Measurements from ENCODE around the gene PWP2.
"Not testable (repeated sequence)": the region's sequence is repeated elsewhere in the genome, so short reads cannot be mapped to it uniquely, and the experiment has no call there.

Gene PWP2

DNA sequence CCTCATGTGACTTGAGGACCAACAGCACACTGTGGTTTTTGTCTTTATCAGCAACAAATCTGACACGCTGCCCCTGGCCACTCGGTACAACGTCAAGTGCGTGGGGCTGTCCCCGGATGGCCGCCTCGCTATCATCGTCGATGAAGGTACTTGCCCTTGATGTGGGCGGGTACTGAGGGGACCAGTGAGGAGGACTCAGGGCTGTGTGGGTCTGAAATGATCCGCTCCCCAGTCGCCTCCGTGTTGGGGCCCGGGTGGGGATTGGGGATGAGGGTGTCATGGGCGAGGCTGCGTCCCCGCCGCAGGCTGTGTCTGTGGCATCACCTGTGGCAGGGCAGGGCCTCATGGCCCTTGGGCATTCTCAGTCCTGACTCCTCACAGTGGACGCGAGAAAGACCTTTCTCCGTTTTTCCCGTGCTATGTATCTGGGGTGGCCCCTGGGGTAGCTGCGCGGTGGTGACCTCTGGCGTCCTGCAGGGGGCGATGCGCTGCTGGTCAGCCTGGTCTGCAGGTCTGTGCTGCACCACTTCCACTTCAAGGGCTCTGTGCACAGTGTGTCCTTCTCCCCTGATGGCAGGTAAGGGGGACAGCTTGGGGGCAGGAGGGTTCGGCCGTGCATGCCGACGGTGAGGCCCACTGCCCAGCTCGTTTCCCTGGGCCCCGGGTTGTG lies 6.6 kb downstream of the PWP2 start:
- not testable (repeated sequence) for H3K4me3 ChIP-seq (ENCODE audit: low read length); H3K36me3 ChIP-seq (ENCODE audit: control insufficient read depth, insufficient read depth, low read length)

DNA sequence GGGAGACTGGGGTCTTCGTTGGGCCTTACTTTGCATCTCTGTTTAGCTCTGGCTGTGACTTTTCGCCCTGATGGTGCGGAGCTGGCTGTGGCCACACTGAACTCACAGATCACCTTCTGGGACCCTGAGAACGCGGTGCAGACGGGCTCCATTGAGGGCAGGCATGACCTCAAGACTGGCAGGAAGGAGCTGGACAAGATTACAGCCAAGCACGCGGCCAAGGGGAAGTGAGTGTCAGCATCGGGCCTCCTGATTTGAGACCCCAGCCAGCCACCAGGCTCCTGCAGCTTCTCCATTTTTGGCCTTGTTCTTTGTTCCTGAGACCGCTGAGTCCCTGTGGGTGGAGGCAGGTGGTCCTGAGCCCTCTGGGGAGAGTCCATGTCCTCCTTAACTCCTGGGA lies 14.9 kb downstream of the PWP2 start:
- H3K4me1 ChIP-seq (ENCODE audit: control insufficient read depth, insufficient read depth, low read length); H3K4me3 ChIP-seq (ENCODE audit: low read length); H3K27ac ChIP-seq (ENCODE audit: low read depth, low read length); H3K9ac ChIP-seq (ENCODE audit: low read length); H3K27me3 ChIP-seq (ENCODE audit: control insufficient read depth, insufficient read depth, low read length); H3K36me3 ChIP-seq (ENCODE audit: control insufficient read depth, insufficient read depth, low read length): not testable (repeated sequence)

More for the DNA sequence above, 6.6 kb downstream of the PWP2 start:
- H3K9ac ChIP-seq (ENCODE audit: low read length); H3K27ac ChIP-seq (ENCODE audit: low read depth, low read length); H3K4me1 ChIP-seq (ENCODE audit: control insufficient read depth, insufficient read depth, low read length); H3K27me3 ChIP-seq (ENCODE audit: control insufficient read depth, insufficient read depth, low read length): not testable (repeated sequence)

DNA sequence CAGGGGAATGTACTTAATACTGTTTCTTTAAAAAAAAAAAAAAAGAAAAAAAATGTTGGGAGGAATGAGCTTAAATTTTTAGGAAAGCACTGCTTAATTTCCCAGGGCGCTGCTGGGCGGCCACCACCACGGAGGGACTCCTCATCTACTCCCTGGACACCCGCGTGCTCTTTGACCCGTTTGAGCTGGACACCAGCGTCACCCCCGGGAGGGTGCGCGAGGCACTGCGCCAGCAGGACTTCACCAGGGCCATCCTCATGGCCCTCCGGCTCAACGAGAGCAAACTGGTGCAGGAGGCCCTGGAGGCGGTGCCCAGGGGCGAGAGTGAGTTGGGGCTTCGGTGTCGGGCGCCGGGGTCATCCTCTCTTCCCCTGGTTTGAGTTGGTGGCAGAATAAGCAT lies 20.6 kb downstream of the PWP2 start:
- H3K36me3 ChIP-seq (ENCODE audit: control insufficient read depth, insufficient read depth, low read length); H3K9ac ChIP-seq (ENCODE audit: low read length); H3K27ac ChIP-seq (ENCODE audit: low read depth, low read length); H3K4me1 ChIP-seq (ENCODE audit: control insufficient read depth, insufficient read depth, low read length); H3K4me3 ChIP-seq (ENCODE audit: low read length); H3K27me3 ChIP-seq (ENCODE audit: control insufficient read depth, insufficient read depth, low read length): not testable (repeated sequence)

DNA sequence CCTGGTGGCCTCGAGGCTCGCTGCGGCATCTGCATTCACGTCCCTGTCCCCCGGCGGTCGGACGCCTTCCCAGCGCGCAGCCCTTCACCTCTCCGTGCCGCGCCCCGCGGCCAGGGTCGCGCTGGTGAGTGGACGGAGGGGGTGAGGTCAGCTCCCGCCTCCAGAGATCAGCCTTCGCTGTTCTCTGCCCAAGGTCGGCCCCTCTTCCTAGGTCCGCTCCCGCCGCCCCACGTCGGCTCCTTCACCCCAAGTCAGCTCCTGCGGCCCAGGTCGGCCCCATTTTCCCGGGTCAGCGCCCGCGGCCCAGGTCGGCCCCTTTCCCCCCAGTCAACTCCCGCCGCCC lies 26.5 kb downstream of the PWP2 start:
- not testable (repeated sequence) for H3K27ac ChIP-seq (ENCODE audit: low read depth, low read length); H3K27me3 ChIP-seq (ENCODE audit: control insufficient read depth, insufficient read depth, low read length); H3K4me1 ChIP-seq (ENCODE audit: control insufficient read depth, insufficient read depth, low read length); H3K9ac ChIP-seq (ENCODE audit: low read length); H3K4me3 ChIP-seq (ENCODE audit: low read length); H3K36me3 ChIP-seq (ENCODE audit: control insufficient read depth, insufficient read depth, low read length)

DNA sequence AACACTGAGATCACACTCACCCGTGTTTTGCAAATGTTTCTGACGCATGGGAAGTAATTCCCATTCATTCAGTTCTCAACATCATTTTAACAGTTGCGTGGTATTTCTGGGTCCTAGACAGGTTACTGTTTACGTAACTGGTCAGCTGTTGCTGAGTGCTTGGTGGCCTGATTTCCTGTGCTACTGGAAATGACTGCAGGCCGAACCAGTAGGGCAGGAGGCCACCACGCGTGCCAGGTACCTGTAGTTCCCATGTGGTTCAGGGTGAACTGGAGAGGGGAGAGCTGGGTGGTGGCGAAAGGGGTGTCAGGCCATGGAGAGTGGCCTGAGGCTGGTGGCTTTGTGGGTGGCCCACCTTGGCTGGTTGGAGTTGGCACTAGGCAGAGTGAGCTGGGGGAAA lies 27.5 kb downstream of the PWP2 start:
- not testable (repeated sequence) for H3K4me3 ChIP-seq (ENCODE audit: low read length); H3K27me3 ChIP-seq (ENCODE audit: control insufficient read depth, insufficient read depth, low read length); H3K36me3 ChIP-seq (ENCODE audit: control insufficient read depth, insufficient read depth, low read length); H3K27ac ChIP-seq (ENCODE audit: low read depth, low read length); H3K9ac ChIP-seq (ENCODE audit: low read length); H3K4me1 ChIP-seq (ENCODE audit: control insufficient read depth, insufficient read depth, low read length)

DNA sequence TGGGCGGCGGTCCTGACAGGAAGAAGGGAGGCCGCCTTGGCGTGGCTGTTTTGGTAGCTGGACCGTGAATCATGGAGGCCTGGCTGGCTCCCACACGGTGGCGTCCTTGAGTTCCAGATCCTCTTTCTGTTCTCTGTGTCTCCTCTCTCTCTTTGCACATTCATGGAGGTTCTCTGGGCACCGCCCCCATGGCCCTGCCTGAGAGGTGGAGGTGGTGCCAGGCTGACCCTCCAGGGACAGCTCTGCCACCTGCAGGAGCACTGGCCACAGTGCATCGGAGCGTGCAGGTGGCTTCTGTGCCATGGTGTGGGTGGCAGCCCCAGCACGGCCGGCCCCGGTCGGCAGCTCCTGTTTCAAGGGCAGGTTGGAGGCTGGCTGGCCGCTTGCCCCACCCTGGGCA lies 30.8 kb downstream of the PWP2 start:
- not testable (repeated sequence) for H3K27me3 ChIP-seq (ENCODE audit: control insufficient read depth, insufficient read depth, low read length); H3K4me1 ChIP-seq (ENCODE audit: control insufficient read depth, insufficient read depth, low read length); H3K36me3 ChIP-seq (ENCODE audit: control insufficient read depth, insufficient read depth, low read length); H3K4me3 ChIP-seq (ENCODE audit: low read length); H3K27ac ChIP-seq (ENCODE audit: low read depth, low read length); H3K9ac ChIP-seq (ENCODE audit: low read length)

DNA sequence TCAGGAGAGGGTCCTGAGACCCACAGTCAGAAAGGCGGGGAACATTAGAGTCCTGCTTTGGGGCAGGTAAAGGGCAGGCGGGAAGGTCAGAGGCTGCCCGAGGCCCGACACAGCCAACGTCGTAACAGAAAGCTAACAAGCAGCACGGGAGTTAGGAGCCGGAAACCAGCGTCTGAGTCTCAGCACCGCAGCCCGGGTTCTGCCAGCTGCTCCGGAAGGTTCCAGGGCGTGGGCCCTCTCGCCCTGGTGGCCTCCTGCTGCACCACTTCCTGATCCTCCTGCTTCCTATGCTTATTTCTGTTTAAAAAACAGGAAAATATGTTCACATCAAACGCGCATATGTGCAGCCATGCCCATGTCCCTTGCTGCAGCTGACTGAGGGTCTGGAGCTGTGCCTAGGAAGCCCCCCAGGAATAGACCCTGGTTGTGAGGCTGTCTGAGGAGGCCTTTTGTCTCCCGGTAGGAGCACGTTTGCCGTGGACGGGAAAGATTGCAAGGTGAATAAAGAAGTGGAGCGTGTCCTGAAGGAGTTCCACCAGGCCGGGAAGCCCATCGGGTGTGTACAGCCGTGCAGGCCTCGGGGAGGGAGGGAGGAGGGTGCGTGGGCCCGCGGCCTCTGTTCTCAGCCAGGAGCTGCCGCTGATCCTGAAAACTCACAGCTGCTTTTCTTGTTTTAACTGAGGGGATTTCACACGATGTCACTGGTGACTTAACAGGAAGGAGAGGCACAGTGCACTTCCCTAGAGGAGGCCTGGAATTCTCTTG lies 32.8 kb downstream of the PWP2 start:
- not testable (repeated sequence) for H3K27me3 ChIP-seq (ENCODE audit: control insufficient read depth, insufficient read depth, low read length); H3K36me3 ChIP-seq (ENCODE audit: control insufficient read depth, insufficient read depth, low read length); H3K9ac ChIP-seq (ENCODE audit: low read length); H3K4me1 ChIP-seq (ENCODE audit: control insufficient read depth, insufficient read depth, low read length); H3K27ac ChIP-seq (ENCODE audit: low read depth, low read length); H3K4me3 ChIP-seq (ENCODE audit: low read length)

DNA sequence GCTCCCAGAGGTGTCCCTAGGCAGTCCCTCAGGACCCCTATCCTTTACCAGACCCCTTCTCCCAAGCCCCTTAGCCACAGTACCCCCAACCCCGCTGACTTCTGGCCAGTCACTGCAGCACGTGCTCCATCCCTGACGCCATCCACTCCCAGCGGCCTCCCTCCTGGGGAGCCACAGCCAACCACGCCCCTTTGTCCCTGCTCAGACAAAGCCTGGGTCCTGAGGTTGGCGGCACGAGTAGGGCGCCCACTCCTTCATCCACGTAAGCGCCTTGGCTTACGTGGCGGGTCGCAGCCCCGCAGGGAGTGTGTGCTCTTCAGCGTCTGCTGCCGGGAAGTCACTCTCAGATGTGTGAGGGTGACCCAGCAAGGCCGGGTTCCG lies 33.3 kb downstream of the PWP2 start:
- not testable (repeated sequence) for H3K27ac ChIP-seq (ENCODE audit: low read depth, low read length); H3K36me3 ChIP-seq (ENCODE audit: control insufficient read depth, insufficient read depth, low read length); H3K27me3 ChIP-seq (ENCODE audit: control insufficient read depth, insufficient read depth, low read length); H3K4me1 ChIP-seq (ENCODE audit: control insufficient read depth, insufficient read depth, low read length); H3K9ac ChIP-seq (ENCODE audit: low read length); H3K4me3 ChIP-seq (ENCODE audit: low read length)

DNA sequence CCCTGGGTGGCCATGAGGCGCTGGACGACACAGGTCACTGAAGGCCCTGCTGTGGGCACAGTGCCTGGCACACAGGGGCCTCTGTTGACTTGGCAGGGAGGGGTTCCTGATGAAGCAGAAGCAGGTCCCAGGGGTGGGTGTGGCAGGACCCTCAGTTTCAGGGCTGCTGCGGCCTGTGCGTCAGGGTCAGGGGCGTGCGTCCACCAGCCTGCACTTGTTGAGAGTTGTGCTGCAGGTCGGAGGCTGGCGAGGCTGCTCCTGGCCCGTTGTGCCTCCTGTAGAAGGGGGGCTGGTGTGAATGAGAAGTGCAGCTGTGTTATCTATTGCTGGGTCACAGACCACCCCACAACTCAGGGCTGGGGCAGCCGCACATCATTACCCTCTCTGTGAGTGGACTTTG lies 35.3 kb downstream of the PWP2 start:
- not testable (repeated sequence) for H3K4me3 ChIP-seq (ENCODE audit: low read length); H3K9ac ChIP-seq (ENCODE audit: low read length); H3K36me3 ChIP-seq (ENCODE audit: control insufficient read depth, insufficient read depth, low read length); H3K27ac ChIP-seq (ENCODE audit: low read depth, low read length); H3K27me3 ChIP-seq (ENCODE audit: control insufficient read depth, insufficient read depth, low read length); H3K4me1 ChIP-seq (ENCODE audit: control insufficient read depth, insufficient read depth, low read length)

DNA sequence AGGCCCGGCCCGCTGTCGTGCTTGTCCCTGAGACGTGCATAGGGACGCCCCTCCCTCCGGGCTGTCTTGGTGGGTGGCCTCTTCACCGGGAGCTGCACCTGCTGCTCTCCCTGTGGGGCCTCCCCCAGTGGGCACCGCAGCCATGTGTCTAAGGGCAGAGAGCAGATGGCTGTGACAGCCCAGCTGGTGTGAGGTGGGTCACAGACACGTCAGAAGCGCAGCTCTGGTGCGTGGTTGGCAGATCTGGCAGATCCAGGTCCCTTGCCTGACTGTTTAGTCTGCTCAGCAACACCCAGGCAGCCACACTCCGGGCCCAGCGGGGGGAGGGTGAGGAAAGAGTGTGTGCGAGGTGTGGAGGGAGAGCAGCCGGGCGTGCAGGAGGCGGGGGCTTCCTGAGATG lies 36.2 kb downstream of the PWP2 start:
- not testable (repeated sequence) for H3K36me3 ChIP-seq (ENCODE audit: control insufficient read depth, insufficient read depth, low read length); H3K4me3 ChIP-seq (ENCODE audit: low read length); H3K27me3 ChIP-seq (ENCODE audit: control insufficient read depth, insufficient read depth, low read length); H3K27ac ChIP-seq (ENCODE audit: low read depth, low read length); H3K9ac ChIP-seq (ENCODE audit: low read length); H3K4me1 ChIP-seq (ENCODE audit: control insufficient read depth, insufficient read depth, low read length)

DNA sequence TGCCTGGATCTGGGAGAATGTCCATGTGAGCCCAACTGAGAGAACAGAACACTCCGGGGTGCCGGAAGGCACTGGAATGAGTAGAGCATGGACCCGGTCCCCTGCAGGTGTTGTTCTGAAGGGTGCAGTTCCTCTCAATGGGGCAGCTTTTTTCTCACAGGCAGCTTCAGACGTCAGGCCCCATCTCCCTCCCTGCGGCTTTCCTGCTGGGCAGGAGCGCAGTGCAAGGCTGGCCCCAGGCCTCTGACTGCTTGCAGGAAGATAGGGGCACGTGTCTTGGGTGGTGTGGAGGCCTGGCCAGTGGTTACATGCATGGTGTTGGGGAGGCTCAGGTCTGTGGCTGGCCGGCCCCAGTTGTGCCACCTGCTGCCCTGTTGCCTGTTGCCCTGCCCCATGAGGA lies 36.8 kb downstream of the PWP2 start:
- not testable (repeated sequence) for H3K4me1 ChIP-seq (ENCODE audit: control insufficient read depth, insufficient read depth, low read length); H3K27ac ChIP-seq (ENCODE audit: low read depth, low read length); H3K27me3 ChIP-seq (ENCODE audit: control insufficient read depth, insufficient read depth, low read length); H3K4me3 ChIP-seq (ENCODE audit: low read length); H3K9ac ChIP-seq (ENCODE audit: low read length); H3K36me3 ChIP-seq (ENCODE audit: control insufficient read depth, insufficient read depth, low read length)

DNA sequence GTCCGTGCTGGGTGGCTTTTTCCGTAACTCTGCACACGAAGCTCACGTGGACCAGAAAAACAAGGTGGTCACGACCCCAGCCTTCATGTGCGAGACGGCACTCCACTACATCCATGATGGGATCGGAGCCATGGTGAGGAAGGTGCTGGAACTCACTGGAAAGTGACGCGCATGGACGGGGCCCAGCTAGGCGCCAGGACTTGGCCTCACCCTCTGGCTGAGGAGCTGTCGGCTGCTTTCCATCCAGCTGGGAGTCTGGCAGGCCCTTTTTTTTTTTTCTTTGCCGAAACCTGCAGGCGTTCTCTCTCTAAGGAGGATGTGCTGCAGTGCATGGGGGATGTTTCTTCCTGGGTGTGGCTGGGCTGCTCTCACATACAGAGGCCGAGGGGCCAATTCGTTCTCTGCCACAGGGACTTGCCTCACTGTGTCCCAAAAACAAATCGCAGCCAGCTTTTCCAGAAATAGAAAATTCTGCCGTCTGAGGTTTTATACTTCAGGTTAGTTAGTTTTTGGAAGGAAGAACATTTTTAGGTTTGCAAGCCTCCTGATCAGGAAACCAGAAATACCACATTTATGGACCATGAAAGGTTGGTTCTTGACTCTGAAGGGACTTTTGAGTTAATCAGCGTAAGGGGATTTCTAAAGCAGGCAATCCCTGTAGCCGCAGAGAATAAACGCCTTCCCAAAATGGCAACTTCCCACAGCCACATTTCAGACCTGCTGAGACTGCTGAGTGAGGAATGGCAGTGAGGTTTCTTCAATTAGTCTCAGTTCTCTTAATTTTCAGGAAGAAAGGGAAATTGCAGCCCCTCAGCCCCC lies 37.8 kb downstream of the PWP2 start:
- H3K4me3 ChIP-seq (ENCODE audit: low read length); H3K27ac ChIP-seq (ENCODE audit: low read depth, low read length); H3K4me1 ChIP-seq (ENCODE audit: control insufficient read depth, insufficient read depth, low read length); H3K9ac ChIP-seq (ENCODE audit: low read length); H3K27me3 ChIP-seq (ENCODE audit: control insufficient read depth, insufficient read depth, low read length); H3K36me3 ChIP-seq (ENCODE audit: control insufficient read depth, insufficient read depth, low read length): not testable (repeated sequence)

DNA sequence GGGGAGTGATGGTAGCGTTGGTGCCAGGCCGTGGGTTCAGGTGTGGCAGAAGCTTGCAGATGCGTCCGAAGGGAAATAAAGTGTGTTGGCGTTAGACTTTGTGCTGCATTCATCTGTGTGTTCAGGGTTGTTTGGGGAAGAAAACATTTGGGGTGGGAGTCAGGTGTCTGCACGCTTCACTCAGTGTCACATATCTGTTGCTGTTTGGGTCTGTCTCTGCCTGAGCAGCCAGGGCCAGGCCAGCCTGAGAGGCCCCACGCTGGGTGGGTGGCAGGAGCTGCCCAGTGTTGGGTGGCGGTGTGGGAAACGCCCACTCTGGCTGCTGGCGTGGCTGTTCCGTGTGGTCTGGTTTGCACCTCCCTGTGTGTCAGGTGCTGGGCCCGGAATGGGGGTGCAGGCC lies 38.4 kb downstream of the PWP2 start:
- H3K9ac ChIP-seq (ENCODE audit: low read length); H3K27me3 ChIP-seq (ENCODE audit: control insufficient read depth, insufficient read depth, low read length); H3K27ac ChIP-seq (ENCODE audit: low read depth, low read length); H3K4me1 ChIP-seq (ENCODE audit: control insufficient read depth, insufficient read depth, low read length); H3K36me3 ChIP-seq (ENCODE audit: control insufficient read depth, insufficient read depth, low read length); H3K4me3 ChIP-seq (ENCODE audit: low read length): not testable (repeated sequence)

Measured in rectal smooth muscle tissue (tissue), 1 donor.